ENCODE results near the gene KIAA0930. TPM values are rescaled to one million over a fixed set of nuclear protein-coding genes. Genes with fewer than 3 reads are reported as not detected.

The KIAA0930 gene
- total RNA-seq, 4 donors from 2014 or later, result 18.0 to 51.2 (median 25.1) TPM

- 21 to 48% methylated on average over 4 to 13 of the region's 13 CpGs for WGBS, 2 donors (ENCODE audit: low coverage in 1 of 2)
- peaks cover 10 to 42% (median 18%) of the 10 kb centered on the region in 4 donors for H3K4me1 ChIP-seq
These were observed 5.6 kb upstream of the KIAA0930 start for GRCh38 chr22:45246060-45246985.

GRCh38 chr22:45244916-45245315, 4.2 kb upstream of the KIAA0930 start:
- TF ChIP-seq POLR2AphosphoS5 (IDR thresholded peaks at IDR 0.05) (no peak), EP300 (IDR thresholded peaks at IDR 0.05; ENCODE audit: low read depth) (no peak), CTCF (IDR thresholded peaks at IDR 0.05) (no peak), POLR2A (IDR thresholded peaks at IDR 0.05) (no peak)

More at GRCh38 chr22:45246060-45246985, 5.6 kb upstream of the KIAA0930 start:
- H3K27ac ChIP-seq, result peak overlapping the region; percentile 84 to 91 (median 86)
- no peak overlapping the region for H3K4me3 ChIP-seq
- H3K9me3 ChIP-seq, result no peaks in the 10 kb centered on the region
- intact Hi-C loops (cut with DNase I; ENCODE audit: low total_unique reads) (no loop called here), in situ Hi-C loops (cut with MboI; ENCODE audit: low pct_ligation_motif_present in 1 of 4, low pct_unique_long_range_greater_than_20kb in 1 of 4, low sequenced_read_pairs in 3 of 4) (loop anchor here in 1 of 4 donors (10.0 kb wide), 1 partner anchor 82 kb away; the partner anchor contains the start of gene NUP50)
- peak; percentile 79 for DNase-seq
- H3K36me3 ChIP-seq, result no peaks in the 10 kb centered on the region
- TF ChIP-seq EP300 (IDR thresholded peaks at IDR 0.05; ENCODE audit: low read depth) (peak; percentile 43), POLR2A (IDR thresholded peaks at IDR 0.05) (no peak), POLR2AphosphoS5 (IDR thresholded peaks at IDR 0.05) (peak; percentile 70 to 77 (median 74))
- no peaks in the 10 kb centered on the region for H3K27me3 ChIP-seq

GRCh38 chr22:45242778-45243191, 2.1 kb upstream of the KIAA0930 start:
- WGBS, 2 donors (ENCODE audit: low coverage in 1 of 2), result 37 to 61% methylated on average over 4 to 7 of the region's 7 CpGs
- Histone ChIP-seq H3K27me3 (no peaks in the 10 kb centered on the region), H3K4me1 (peaks cover 16 to 50% (median 33%) of the 10 kb centered on the region in 4 donors)

More at GRCh38 chr22:45244916-45245315, 4.2 kb upstream of the KIAA0930 start:
- intact Hi-C loops (cut with DNase I; ENCODE audit: low total_unique reads), result no loop called here
- Histone ChIP-seq H3K36me3 (no peaks in the 10 kb centered on the region), H3K27ac (peak overlapping the region; percentile 15 to 91 (median 86)), H3K4me3 (no peak overlapping the region), H3K4me1 (peaks cover 10 to 50% (median 25%) of the 10 kb centered on the region in 4 donors), H3K9me3 (no peaks in the 10 kb centered on the region), H3K27me3 (no peaks in the 10 kb centered on the region)
- WGBS, 2 donors (ENCODE audit: low coverage in 1 of 2), result 60 to 69% methylated on average over 1 to 4 of the region's 4 CpGs
- in situ Hi-C loops (cut with MboI; ENCODE audit: low pct_ligation_motif_present in 1 of 4, low pct_unique_long_range_greater_than_20kb in 1 of 4, low sequenced_read_pairs in 3 of 4), result loop anchor here in 1 of 4 donors (10.0 kb wide), 1 partner anchor 80 kb away; the partner anchor contains the start of gene NUP50
- no peak for DNase-seq

GRCh38 chr22:45240104-45240809, 437 bp downstream of the KIAA0930 start:
- peak overlapping the region; percentile 62 to 69 (median 66) for H3K27ac ChIP-seq

More at GRCh38 chr22:45242778-45243191, 2.1 kb upstream of the KIAA0930 start:
- H3K9me3 ChIP-seq, result no peaks in the 10 kb centered on the region
- peak overlapping the region in 2 of 4 donors; percentile 1 to 13 for H3K27ac ChIP-seq
- in situ Hi-C loops (cut with MboI; ENCODE audit: low pct_ligation_motif_present in 1 of 4, low pct_unique_long_range_greater_than_20kb in 1 of 4, low sequenced_read_pairs in 3 of 4) (loop anchor here in 1 of 4 donors (10.0 kb wide), 1 partner anchor 78 kb away; the partner anchor contains the start of gene NUP50), intact Hi-C loops (cut with DNase I; ENCODE audit: low total_unique reads) (no loop called here)
- no peaks in the 10 kb centered on the region for H3K36me3 ChIP-seq
- no peak overlapping the region for H3K4me3 ChIP-seq
- no peak for TF ChIP-seq POLR2AphosphoS5 (IDR thresholded peaks at IDR 0.05)
- no peak for TF ChIP-seq EP300 (IDR thresholded peaks at IDR 0.05; ENCODE audit: low read depth)
- DNase-seq, result peak; percentile 56

More at GRCh38 chr22:45240104-45240809, 437 bp downstream of the KIAA0930 start:
- 1 to 2% methylated on average over 12 to 29 of the region's 73 CpGs for WGBS, 2 donors (ENCODE audit: low coverage in 1 of 2)
- TF ChIP-seq EP300 (IDR thresholded peaks at IDR 0.05; ENCODE audit: low read depth) (no peak), POLR2AphosphoS5 (IDR thresholded peaks at IDR 0.05) (no peak), CTCF (IDR thresholded peaks at IDR 0.05) (no peak), POLR2A (IDR thresholded peaks at IDR 0.05) (no peak)
- Histone ChIP-seq H3K9me3 (no peaks in the 10 kb centered on the region), H3K4me1 (peaks cover 6 to 34% (median 19%) of the 10 kb centered on the region in 4 donors), H3K4me3 (peak overlapping the region; percentile 54 to 90 (median 67)), H3K36me3 (no peaks in the 10 kb centered on the region), H3K27me3 (no peaks in the 10 kb centered on the region)
- peak; percentile 35 for DNase-seq
- in situ Hi-C loops (cut with MboI; ENCODE audit: low pct_ligation_motif_present in 1 of 4, low pct_unique_long_range_greater_than_20kb in 1 of 4, low sequenced_read_pairs in 3 of 4), result loop anchor here in 1 of 4 donors (10.0 kb wide), 1 partner anchor 75 kb away; the partner anchor contains the start of gene NUP50
- intact Hi-C loops (cut with DNase I; ENCODE audit: low total_unique reads), result no loop called here
